ENCODE data around the gene PNLDC1.
"Not testable (repeated sequence)": the region's sequence is repeated elsewhere in the genome, so short reads cannot be mapped to it uniquely, and the experiment has no call there.

PNLDC1 gene

DNA sequence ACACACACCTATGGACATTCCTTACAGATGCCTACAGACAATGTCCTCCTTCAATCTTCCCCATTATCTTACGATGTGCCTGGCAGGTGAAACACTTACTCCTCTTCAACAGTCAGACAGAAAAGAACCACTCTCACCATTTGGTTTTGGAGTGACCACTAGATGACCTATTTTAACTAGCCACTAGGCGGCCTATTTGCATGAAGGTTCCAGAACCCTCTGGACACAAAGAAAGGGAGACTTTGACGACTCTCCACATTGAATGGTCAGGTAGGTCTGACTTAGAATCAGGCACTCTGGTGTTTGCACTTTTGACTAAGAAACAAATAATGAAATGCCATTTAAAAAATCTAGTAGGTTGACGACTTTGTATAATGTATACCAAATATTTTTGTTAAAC lies 42.0 kb downstream of the PNLDC1 start:
- Histone ChIP-seq H3K9me3 (ENCODE audit: control insufficient read depth, insufficient read depth, low read length) (no peaks in the 10 kb centered on the region), H3K9ac (ENCODE audit: low read depth, low read length) (no peak overlapping the region), H3K36me3 (ENCODE audit: control insufficient read depth, insufficient read depth, low read length) (no peaks in the 10 kb centered on the region), H3K4me3 (ENCODE audit: low read depth, low read length) (no peak overlapping the region), H3K27me3 (ENCODE audit: control insufficient read depth, insufficient read depth, low read length) (no peaks in the 10 kb centered on the region), H3K4me1 (ENCODE audit: control insufficient read depth, insufficient read depth, low read length) (peaks cover 10% of the 10 kb centered on the region)

DNA sequence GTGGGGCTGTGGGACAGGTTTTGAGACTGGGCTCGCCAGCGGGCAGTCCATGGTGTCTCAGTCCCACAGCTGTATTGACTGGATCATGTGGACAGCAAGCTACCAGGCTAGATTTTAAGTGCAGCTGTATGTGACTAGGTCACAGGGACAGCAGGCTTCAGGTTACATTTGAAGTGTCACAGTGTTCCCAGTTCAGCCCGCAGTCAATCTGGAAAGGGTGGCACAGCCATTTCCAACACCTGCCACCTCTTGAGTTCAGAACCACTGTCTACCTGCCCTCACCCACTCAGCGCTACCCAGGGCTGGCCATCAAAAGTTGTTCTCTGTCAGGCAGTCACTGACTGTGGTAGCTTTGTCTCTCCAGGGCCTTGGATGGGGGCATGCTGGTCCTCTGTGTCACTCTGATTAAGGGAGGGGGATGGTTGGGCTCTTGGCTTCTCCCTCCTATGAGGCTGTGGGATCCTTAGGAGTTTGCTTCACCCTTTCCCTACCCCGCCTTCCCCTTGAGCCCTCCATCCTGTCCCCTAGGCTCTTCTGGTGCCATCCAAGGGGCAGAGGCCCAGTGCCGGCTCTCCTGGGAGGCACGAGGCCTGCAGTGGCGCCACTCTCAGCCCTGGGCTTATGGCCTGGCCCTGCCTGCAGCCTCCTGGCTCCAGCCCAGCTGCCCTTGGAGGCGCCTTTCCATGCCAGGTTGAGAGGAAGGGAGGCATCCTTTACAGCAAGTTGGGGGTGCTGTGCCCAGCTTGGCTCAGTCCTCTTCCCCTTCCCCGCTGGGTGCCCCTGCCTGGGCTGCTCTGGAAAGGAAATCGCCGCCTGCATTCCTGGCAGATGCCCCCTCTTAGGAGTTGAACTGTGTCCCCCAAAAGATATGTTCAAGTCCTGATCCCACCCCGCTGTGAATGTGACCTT lies 44.9 kb downstream of the PNLDC1 start:
- no peak overlapping the region for H3K4me3 ChIP-seq (ENCODE audit: low read depth, low read length)
- H3K9ac ChIP-seq (ENCODE audit: low read depth, low read length): no peak overlapping the region
- H3K36me3 ChIP-seq (ENCODE audit: control insufficient read depth, insufficient read depth, low read length): no peaks in the 10 kb centered on the region
- H3K9me3 ChIP-seq (ENCODE audit: control insufficient read depth, insufficient read depth, low read length): no peaks in the 10 kb centered on the region
- peaks cover 4% of the 10 kb centered on the region for H3K4me1 ChIP-seq (ENCODE audit: control insufficient read depth, insufficient read depth, low read length)
- H3K27me3 ChIP-seq (ENCODE audit: control insufficient read depth, insufficient read depth, low read length): no peaks in the 10 kb centered on the region

DNA sequence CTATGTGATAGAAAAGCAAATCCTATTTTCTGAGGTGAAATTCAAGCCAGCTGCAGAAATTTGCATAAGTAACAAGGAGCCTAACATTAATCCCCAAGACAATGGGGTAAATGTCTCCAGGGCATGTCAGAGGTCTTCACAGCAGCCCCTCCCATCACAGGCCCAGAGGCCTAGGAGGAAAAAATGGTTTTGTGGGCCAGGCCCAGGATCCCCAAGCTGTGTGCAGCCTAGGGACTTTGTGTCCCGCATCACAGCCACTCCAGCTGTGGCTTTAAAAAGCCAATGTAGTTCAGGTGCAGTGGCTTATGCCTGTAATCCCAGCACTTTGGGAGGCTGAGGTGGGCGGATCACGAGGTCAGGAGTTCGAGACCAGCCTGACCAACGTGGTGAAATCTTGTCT lies 48.5 kb downstream of the PNLDC1 start:
- not testable (repeated sequence) for H3K4me3 ChIP-seq (ENCODE audit: low read depth, low read length); H3K9ac ChIP-seq (ENCODE audit: low read depth, low read length); H3K27me3 ChIP-seq (ENCODE audit: control insufficient read depth, insufficient read depth, low read length); H3K9me3 ChIP-seq (ENCODE audit: control insufficient read depth, insufficient read depth, low read length); H3K36me3 ChIP-seq (ENCODE audit: control insufficient read depth, insufficient read depth, low read length); H3K4me1 ChIP-seq (ENCODE audit: control insufficient read depth, insufficient read depth, low read length)

DNA sequence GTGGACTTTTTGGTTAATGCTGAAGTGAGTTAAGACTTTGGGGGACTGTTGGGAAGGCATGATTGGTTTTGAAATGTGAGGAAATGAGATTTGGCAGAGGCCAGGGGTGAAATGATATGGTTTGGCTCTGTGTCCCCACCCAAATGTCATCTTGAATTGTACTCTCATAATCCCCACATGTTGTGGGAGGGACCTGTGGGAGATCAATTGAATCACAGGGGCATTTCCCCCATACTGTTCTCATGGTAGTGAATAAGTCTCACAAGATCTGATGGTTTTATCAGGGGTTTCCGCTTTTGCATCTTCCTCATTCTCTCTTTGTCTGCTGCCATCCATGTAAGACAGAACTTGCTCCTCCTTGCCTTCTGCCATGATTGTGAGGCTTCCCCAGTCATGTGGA lies 49.8 kb downstream of the PNLDC1 start:
- not testable (repeated sequence) for H3K4me3 ChIP-seq (ENCODE audit: low read depth, low read length); H3K4me1 ChIP-seq (ENCODE audit: control insufficient read depth, insufficient read depth, low read length); H3K36me3 ChIP-seq (ENCODE audit: control insufficient read depth, insufficient read depth, low read length); H3K9me3 ChIP-seq (ENCODE audit: control insufficient read depth, insufficient read depth, low read length); H3K9ac ChIP-seq (ENCODE audit: low read depth, low read length); H3K27me3 ChIP-seq (ENCODE audit: control insufficient read depth, insufficient read depth, low read length)

DNA sequence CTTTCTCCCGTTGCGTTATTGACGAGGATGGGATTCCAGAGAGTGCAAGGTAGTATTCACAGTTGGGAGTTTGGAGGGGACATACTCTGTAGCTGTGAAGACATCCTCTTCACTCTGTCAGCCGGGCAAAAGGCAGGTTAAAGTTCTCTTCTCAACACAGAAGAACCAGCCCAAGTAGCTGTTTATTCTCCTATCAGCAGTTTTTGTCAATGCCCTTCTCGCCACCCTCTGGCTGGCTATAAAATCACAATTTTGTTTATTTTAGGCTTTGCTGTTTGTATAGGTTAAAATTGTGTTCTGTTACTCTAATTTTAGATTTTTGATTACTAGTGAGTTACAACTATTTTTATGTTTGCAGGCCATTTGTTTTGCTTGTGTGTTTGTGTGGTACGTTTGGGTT lies 52.8 kb downstream of the PNLDC1 start:
- Histone ChIP-seq H3K4me1 (ENCODE audit: control insufficient read depth, insufficient read depth, low read length) (no peaks in the 10 kb centered on the region), H3K9ac (ENCODE audit: low read depth, low read length) (no peak overlapping the region), H3K4me3 (ENCODE audit: low read depth, low read length) (no peak overlapping the region), H3K9me3 (ENCODE audit: control insufficient read depth, insufficient read depth, low read length) (no peaks in the 10 kb centered on the region), H3K27me3 (ENCODE audit: control insufficient read depth, insufficient read depth, low read length) (no peaks in the 10 kb centered on the region), H3K36me3 (ENCODE audit: control insufficient read depth, insufficient read depth, low read length) (no peaks in the 10 kb centered on the region)

DNA sequence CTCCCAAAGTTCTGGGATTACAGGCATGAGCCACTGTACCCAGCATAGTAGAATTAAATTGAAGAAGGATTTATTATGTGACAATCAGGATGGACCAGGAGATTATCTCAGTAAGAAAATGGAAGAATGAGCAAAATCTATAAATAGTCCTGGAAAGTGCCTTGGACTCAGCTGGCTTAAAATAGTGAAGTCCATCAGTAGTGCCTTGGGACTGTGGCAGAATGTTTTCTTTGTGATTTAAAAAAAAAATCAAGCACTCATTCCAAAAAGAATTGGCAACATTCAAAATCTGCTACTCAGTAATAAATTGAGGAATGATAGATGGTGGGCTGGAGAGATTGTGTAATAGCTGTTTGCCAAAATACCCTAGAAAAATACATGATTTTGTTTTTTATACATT lies 53.7 kb downstream of the PNLDC1 start:
- Histone ChIP-seq H3K4me3 (ENCODE audit: low read depth, low read length) (no peak overlapping the region), H3K27me3 (ENCODE audit: control insufficient read depth, insufficient read depth, low read length) (no peaks in the 10 kb centered on the region), H3K9me3 (ENCODE audit: control insufficient read depth, insufficient read depth, low read length) (no peaks in the 10 kb centered on the region), H3K4me1 (ENCODE audit: control insufficient read depth, insufficient read depth, low read length) (no peaks in the 10 kb centered on the region), H3K9ac (ENCODE audit: low read depth, low read length) (no peak overlapping the region), H3K36me3 (ENCODE audit: control insufficient read depth, insufficient read depth, low read length) (no peaks in the 10 kb centered on the region)

DNA sequence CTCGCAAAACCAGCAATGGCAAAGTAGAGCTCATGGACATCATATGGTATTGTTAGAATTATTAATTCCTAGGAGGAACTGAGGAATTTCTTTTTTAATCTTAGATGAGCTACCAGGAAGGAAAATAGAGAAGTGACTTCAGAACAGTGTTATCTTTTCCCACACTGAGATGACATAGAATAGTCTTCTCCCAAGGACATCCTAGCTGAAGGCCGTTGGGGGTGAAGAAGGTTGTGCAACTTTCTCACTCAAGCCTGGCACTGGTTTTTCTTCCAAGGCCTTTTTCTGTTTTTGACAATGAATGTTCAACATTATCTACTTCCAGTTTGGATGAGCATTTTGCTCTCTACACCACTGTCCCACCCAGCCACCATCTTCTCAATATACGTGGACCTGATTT lies 54.9 kb downstream of the PNLDC1 start:
- no peaks in the 10 kb centered on the region for H3K27me3 ChIP-seq (ENCODE audit: control insufficient read depth, insufficient read depth, low read length)
- H3K9ac ChIP-seq (ENCODE audit: low read depth, low read length): no peak overlapping the region
- no peaks in the 10 kb centered on the region for H3K36me3 ChIP-seq (ENCODE audit: control insufficient read depth, insufficient read depth, low read length)
- H3K4me3 ChIP-seq (ENCODE audit: low read depth, low read length): no peak overlapping the region
- H3K4me1 ChIP-seq (ENCODE audit: control insufficient read depth, insufficient read depth, low read length): no peaks in the 10 kb centered on the region
- H3K9me3 ChIP-seq (ENCODE audit: control insufficient read depth, insufficient read depth, low read length): no peaks in the 10 kb centered on the region

DNA sequence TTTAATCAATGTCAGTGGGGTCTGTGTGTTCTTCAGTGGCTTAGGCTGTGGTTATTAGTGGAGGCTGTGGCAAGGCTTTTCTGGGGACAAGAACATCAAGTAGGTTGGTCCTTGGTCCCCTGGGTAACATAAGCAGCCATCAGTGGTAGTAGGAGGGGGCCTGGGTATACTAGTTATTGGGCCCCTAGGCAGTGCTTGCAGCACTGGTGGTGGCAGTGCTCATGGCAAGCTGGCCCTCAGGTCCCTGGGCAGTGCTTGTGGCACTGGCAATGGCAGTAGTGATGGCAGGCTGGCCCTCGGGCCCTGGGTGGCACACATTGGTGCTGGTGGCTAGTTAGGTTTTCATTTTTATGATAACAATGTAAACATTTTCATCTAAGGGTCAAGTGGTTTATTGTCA lies 58.2 kb downstream of the PNLDC1 start:
- Histone ChIP-seq H3K4me1 (ENCODE audit: control insufficient read depth, insufficient read depth, low read length) (no peaks in the 10 kb centered on the region), H3K36me3 (ENCODE audit: control insufficient read depth, insufficient read depth, low read length) (no peaks in the 10 kb centered on the region), H3K4me3 (ENCODE audit: low read depth, low read length) (no peak overlapping the region), H3K9ac (ENCODE audit: low read depth, low read length) (no peak overlapping the region), H3K9me3 (ENCODE audit: control insufficient read depth, insufficient read depth, low read length) (no peaks in the 10 kb centered on the region), H3K27me3 (ENCODE audit: control insufficient read depth, insufficient read depth, low read length) (no peaks in the 10 kb centered on the region)

DNA sequence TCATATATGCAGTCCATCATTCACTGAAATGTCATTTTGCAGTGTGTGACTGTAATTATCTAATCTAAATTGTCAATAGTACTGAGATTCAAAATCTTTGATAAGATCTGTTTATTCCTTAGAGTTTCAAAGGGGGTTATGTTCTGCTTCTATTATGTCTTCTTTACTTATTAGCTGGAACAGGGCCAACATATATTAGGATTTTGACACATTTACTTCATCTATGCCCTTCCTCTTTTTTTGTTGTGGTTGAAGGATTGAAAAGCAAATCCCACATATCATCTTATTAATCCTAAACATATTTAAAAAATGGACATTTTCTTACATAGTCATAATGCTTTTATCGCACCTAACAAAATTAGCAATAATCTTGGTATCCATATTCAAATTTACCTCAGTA lies 60.4 kb downstream of the PNLDC1 start:
- H3K9ac ChIP-seq (ENCODE audit: low read depth, low read length): no peak overlapping the region
- no peak overlapping the region for H3K4me3 ChIP-seq (ENCODE audit: low read depth, low read length)
- no peaks in the 10 kb centered on the region for H3K36me3 ChIP-seq (ENCODE audit: control insufficient read depth, insufficient read depth, low read length)
- H3K4me1 ChIP-seq (ENCODE audit: control insufficient read depth, insufficient read depth, low read length): no peaks in the 10 kb centered on the region
- no peaks in the 10 kb centered on the region for H3K9me3 ChIP-seq (ENCODE audit: control insufficient read depth, insufficient read depth, low read length)
- no peaks in the 10 kb centered on the region for H3K27me3 ChIP-seq (ENCODE audit: control insufficient read depth, insufficient read depth, low read length)

DNA sequence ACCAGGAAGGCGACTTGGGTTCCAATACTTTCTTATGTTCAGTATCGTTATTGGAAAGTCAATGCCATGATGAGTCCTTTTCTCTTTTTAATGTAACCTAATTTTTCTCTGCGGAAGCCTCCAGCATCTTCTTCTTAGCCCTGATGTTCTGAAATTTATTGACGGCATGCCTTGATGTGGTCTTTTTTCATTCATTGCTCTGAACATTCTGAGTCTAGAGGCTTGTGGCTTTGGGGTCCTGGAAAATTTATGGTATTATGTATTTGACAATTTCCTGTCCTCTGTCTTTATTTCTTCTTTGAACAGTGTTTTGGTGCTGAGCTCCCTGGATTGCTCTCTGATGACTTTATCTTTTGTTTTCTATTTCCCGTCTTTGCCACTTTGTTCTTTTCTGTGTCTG lies 62.0 kb downstream of the PNLDC1 start:
- Histone ChIP-seq H3K27me3 (ENCODE audit: control insufficient read depth, insufficient read depth, low read length) (no peaks in the 10 kb centered on the region), H3K36me3 (ENCODE audit: control insufficient read depth, insufficient read depth, low read length) (no peaks in the 10 kb centered on the region), H3K4me3 (ENCODE audit: low read depth, low read length) (no peak overlapping the region), H3K9ac (ENCODE audit: low read depth, low read length) (no peak overlapping the region), H3K4me1 (ENCODE audit: control insufficient read depth, insufficient read depth, low read length) (no peaks in the 10 kb centered on the region), H3K9me3 (ENCODE audit: control insufficient read depth, insufficient read depth, low read length) (no peaks in the 10 kb centered on the region)

DNA sequence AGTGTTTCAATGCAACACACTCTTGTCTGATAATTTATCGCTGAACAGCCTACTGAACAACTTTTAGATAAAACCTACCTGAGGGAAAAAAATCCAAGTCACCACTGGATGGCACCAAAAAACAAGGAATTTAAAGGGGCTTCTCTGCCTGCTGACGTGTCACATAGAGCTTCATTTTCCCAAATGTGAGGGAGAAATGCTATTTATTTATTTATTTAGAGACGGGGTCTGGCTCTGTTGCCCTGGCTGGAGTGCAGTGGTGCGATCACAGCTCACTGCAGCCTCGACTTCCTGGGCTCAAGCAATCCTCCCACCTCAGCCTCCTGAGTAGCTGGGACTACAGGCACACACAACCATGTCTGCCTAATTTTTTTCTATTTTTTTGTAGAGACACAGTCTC lies 63.3 kb downstream of the PNLDC1 start:
- H3K36me3 ChIP-seq (ENCODE audit: control insufficient read depth, insufficient read depth, low read length); H3K4me1 ChIP-seq (ENCODE audit: control insufficient read depth, insufficient read depth, low read length); H3K9ac ChIP-seq (ENCODE audit: low read depth, low read length); H3K4me3 ChIP-seq (ENCODE audit: low read depth, low read length); H3K27me3 ChIP-seq (ENCODE audit: control insufficient read depth, insufficient read depth, low read length); H3K9me3 ChIP-seq (ENCODE audit: control insufficient read depth, insufficient read depth, low read length): not testable (repeated sequence)

DNA sequence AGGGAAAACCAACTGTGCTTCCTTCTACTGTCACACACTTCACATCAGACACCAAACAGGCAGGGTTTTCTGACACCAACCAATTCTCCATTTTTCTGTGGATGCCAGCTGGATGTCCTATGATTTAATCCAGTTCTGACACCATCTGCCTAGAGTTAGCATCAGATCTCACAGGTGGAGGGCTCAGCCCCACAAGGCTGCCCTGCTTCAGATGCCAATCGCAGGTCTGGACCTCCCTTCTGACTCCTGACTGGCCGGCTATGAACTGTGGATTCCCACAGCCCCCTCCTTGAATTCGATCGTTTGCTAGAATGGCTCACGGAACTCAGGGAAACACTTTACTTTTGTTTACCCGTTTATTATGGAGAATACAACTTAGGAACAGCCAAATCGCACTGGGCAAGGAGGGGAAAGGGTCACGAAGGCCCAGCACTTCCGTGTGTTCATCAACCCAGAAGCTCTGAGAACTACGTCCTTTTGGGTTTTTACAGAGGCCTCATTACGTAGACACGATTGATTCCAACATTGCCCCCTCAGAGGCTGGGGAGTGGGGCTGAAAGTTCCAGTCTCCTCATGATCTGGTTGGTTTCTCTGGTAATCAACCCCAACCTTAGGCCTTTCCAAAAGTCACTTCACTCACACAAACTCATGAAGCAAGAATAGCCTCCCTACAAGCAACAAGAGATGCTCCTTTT lies 65.3 kb downstream of the PNLDC1 start:
- Histone ChIP-seq H3K4me1 (ENCODE audit: control insufficient read depth, insufficient read depth, low read length) (no peaks in the 10 kb centered on the region), H3K9me3 (ENCODE audit: control insufficient read depth, insufficient read depth, low read length) (no peaks in the 10 kb centered on the region), H3K36me3 (ENCODE audit: control insufficient read depth, insufficient read depth, low read length) (no peaks in the 10 kb centered on the region), H3K27me3 (ENCODE audit: control insufficient read depth, insufficient read depth, low read length) (no peaks in the 10 kb centered on the region), H3K9ac (ENCODE audit: low read depth, low read length) (no peak overlapping the region), H3K4me3 (ENCODE audit: low read depth, low read length) (no peak overlapping the region)
